Kidney (tissue), 14 donors: Measurements from ENCODE around the gene MTRFR. TPM values are rescaled to one million over a fixed set of nuclear protein-coding genes. Genes with fewer than 3 reads are reported as not detected.
A peak's percentile ranks its signal among the peaks of the same experiment; 100 is the strongest.

Experiments
- DNase-seq, 5 donors: peaks; one replicate each; pipeline ENCODE4 v3.0.0-alpha.2; 2013 to 2020
- FAIRE-seq: peaks from 2 replicates; lab custom pipeline; 2012; peaks lifted over from hg19 to GRCh38; lab: Jason Lieb, UNC
- H3K27ac ChIP-seq, 2 donors: one replicate each; pipeline ENCODE4 v1.7.0; 2013; ENCODE audit warnings: low read depth in 2 of 2, low read length in 2 of 2, inconsistent platforms in 1 of 2
- H3K27me3 ChIP-seq: one replicate; pipeline ENCODE4 v1.7.1; 2013; ENCODE audit warnings: low read length, inconsistent platforms; ENCODE audit not compliant: control insufficient read depth, insufficient read depth
- H3K36me3 ChIP-seq, 3 donors: one replicate each; pipeline versions ENCODE4 v1.7.0 to v1.7.1; 2013; ENCODE audit warnings: low read length in 3 of 3, control low read depth in 1 of 3, inconsistent platforms in 1 of 3; ENCODE audit not compliant: insufficient read depth in 3 of 3, control insufficient read depth in 2 of 3
- H3K4me1 ChIP-seq, 3 donors: one replicate each; pipeline versions ENCODE4 v1.7.0 to v1.7.1; 2013; ENCODE audit warnings: low read length in 3 of 3, inconsistent platforms in 1 of 3, low read depth in 1 of 3; ENCODE audit not compliant: control insufficient read depth in 2 of 3, insufficient read depth in 2 of 3
- H3K4me3 ChIP-seq, 3 donors: one replicate each; pipeline versions ENCODE4 v1.7.0 to v1.8.1; 2013; ENCODE audit warnings: low read length in 3 of 3, control low read depth in 1 of 3, inconsistent platforms in 1 of 3
- H3K9ac ChIP-seq, 3 donors: one replicate each; pipeline versions ENCODE4 v1.7.0 to v1.7.1; 2013; ENCODE audit warnings: low read length in 3 of 3, control low read depth in 1 of 3, inconsistent platforms in 1 of 3
- H3K9me3 ChIP-seq, 3 donors: one replicate each; pipeline versions ENCODE4 v1.7.0 to v1.7.1; 2013; ENCODE audit warnings: low read length in 3 of 3, control low read depth in 1 of 3, inconsistent platforms in 1 of 3; ENCODE audit not compliant: control insufficient read depth in 2 of 3, insufficient read depth in 1 of 3
- CTCF ChIP-seq: IDR thresholded peaks from 3 replicates; pipeline ENCODE4 v1.5.1; 2012; ENCODE audit warnings: mild to moderate bottlenecking, moderate library complexity, borderline replicate concordance; ENCODE audit not compliant: insufficient read depth; ENCODE audit errors: extremely low read depth
- intact Hi-C: fragments of 100-400 bp; cut with DNase I; formaldehyde crosslinking; loops from one replicate; pipeline ENCODE4 v1.11.1; 2022
- polyA plus RNA-seq: library from polyadenylated mRNA; stranded (reverse); fragments of 350-450 nt; fragmentation: Illumina TruSeq; extraction: RNeasy Lipid Tissue Mini Kit (QIAGEN cat#74804); gene quantifications from one replicate; pipeline ENCODE4 v1.2.3, GENCODE V29; 2014; ENCODE audit warnings: low read depth, low replicate concordance; ENCODE audit not compliant: insufficient read depth
- total RNA-seq: library from RNA; stranded (reverse); fragmentation: NEBNext Ultra II Directional; extraction: Animal tissue kit (Norgen Biotek cat#: 25700); gene quantifications from one replicate; pipeline ENCODE4 v1.2.1, GENCODE V29; 2021
- donor health status: control.
- donor health status: control.
- donor health status: control.
- donor health status: control.
- donor health status: control.
- donor health status: DM: yes; HTN: yes; CAD: no.
- donor health status: Normal renal cell carcinoma (clear cell type).

The MTRFR gene
- total and polyA plus RNA-seq, 2 donors from 2014 or later, result 12.8 to 17.8 TPM

- no peaks in the 10 kb centered on the region for H3K27me3 ChIP-seq
- H3K36me3 ChIP-seq, result peaks cover 0 to 6% (median 3%) of the 10 kb centered on the region in 3 donors
- H3K27ac ChIP-seq, result peak overlapping the region in 1 of 2 donors; percentile 69
- H3K9ac ChIP-seq, result peak overlapping the region in 2 of 3 donors; percentile 43 to 68
- intact Hi-C loops, result no loop called here
- H3K9me3 ChIP-seq, result no peaks in the 10 kb centered on the region
- DNase-seq (peak; percentile 84 to 92 (median 92)), FAIRE-seq (no peak)
- H3K4me1 ChIP-seq, result peaks cover 0 to 22% (median 0%) of the 10 kb centered on the region in 3 donors
- peak overlapping the region in 2 of 3 donors; percentile 72 to 75 for H3K4me3 ChIP-seq
- no peak for TF ChIP-seq CTCF
These were observed 36.2 kb downstream of the MTRFR start for GRCh38 chr12:123269395-123269892.

GRCh38 chr12:123269896-123270213, 36.6 kb downstream of the MTRFR start:
- Histone ChIP-seq H3K36me3 (peaks cover 0 to 4% (median 3%) of the 10 kb centered on the region in 3 donors), H3K4me3 (peak overlapping the region; percentile 64 to 75 (median 72)), H3K9me3 (no peaks in the 10 kb centered on the region), H3K9ac (peak overlapping the region; percentile 43 to 68 (median 48)), H3K27ac (peak overlapping the region; percentile 57 to 69), H3K27me3 (no peaks in the 10 kb centered on the region), H3K4me1 (peaks cover 0 to 22% (median 0%) of the 10 kb centered on the region in 3 donors)
- intact Hi-C loops, result no loop called here
- no peak for FAIRE-seq
- TF ChIP-seq CTCF, result no peak
- DNase-seq, result no peak

- intact Hi-C loops, result no loop called here
- Histone ChIP-seq H3K36me3 (peaks cover 0 to 3% (median 0%) of the 10 kb centered on the region in 3 donors), H3K9ac (peak overlapping the region; percentile 43 to 68 (median 48)), H3K27ac (peak overlapping the region; percentile 57 to 69), H3K4me3 (peak overlapping the region; percentile 64 to 75 (median 72)), H3K9me3 (no peaks in the 10 kb centered on the region), H3K27me3 (no peaks in the 10 kb centered on the region), H3K4me1 (peaks cover 0 to 22% (median 0%) of the 10 kb centered on the region in 3 donors)
- no peak for TF ChIP-seq CTCF
- DNase-seq, result peak in 4 of 5 donors; percentile 38 to 82 (median 62)
- no peak for FAIRE-seq
These were observed 37.2 kb downstream of the MTRFR start for GRCh38 chr12:123270214-123271000.
